ENCODE data around the gene HDAC4. TPM values are rescaled to one million over a fixed set of nuclear protein-coding genes. Genes with fewer than 3 reads are reported as not detected.

HDAC4 gene
- total and polyA plus RNA-seq, 9 donors, result 7.0 to 74.0 (median 46.3) TPM

GRCh38 chr2:239081046-239081445, 319.8 kb downstream of the HDAC4 start:
- TF ChIP-seq POLR2A (IDR thresholded peaks at IDR 0.05) (no peak), EP300 (IDR thresholded peaks at IDR 0.05) (no peak), CTCF (IDR thresholded peaks at IDR 0.05) (no peak)

GRCh38 chr2:239079671-239080294, 321.0 kb downstream of the HDAC4 start:
- intact Hi-C loops (cut with DNase I), result no loop called here
- no peak overlapping the region for H3K4me3 ChIP-seq

More at GRCh38 chr2:239081046-239081445, 319.8 kb downstream of the HDAC4 start:
- 90 to 94% (median 92%) methylated on average over 19 of the region's 19 CpGs for WGBS, 3 donors
- Histone ChIP-seq H3K4me1 (ENCODE audit: insufficient read depth) (no peaks in the 10 kb centered on the region), H3K9me3 (no peaks in the 10 kb centered on the region), H3K27ac (no peak overlapping the region), H3K36me3 (no peaks in the 10 kb centered on the region), H3K27me3 (no peaks in the 10 kb centered on the region), H3K4me3 (no peak overlapping the region)
- intact Hi-C loops (cut with DNase I), result no loop called here
- DNase-seq, result no peak

GRCh38 chr2:239078128-239078924, 322.5 kb downstream of the HDAC4 start:
- no peak for DNase-seq
- intact Hi-C loops (cut with DNase I), result no loop called here
- H3K4me3 ChIP-seq, result no peak overlapping the region
- WGBS, 3 donors, result 81 to 82% (median 81%) methylated on average over 25 of the region's 25 CpGs
- no peaks in the 10 kb centered on the region for H3K9me3 ChIP-seq
- TF ChIP-seq CTCF (IDR thresholded peaks at IDR 0.05), result no peak
- no peak for TF ChIP-seq EP300 (IDR thresholded peaks at IDR 0.05)
- no peaks in the 10 kb centered on the region for H3K27me3 ChIP-seq
- H3K4me1 ChIP-seq (ENCODE audit: insufficient read depth), result no peaks in the 10 kb centered on the region
- no peaks in the 10 kb centered on the region for H3K36me3 ChIP-seq
- no peak overlapping the region for H3K27ac ChIP-seq

More at GRCh38 chr2:239079671-239080294, 321.0 kb downstream of the HDAC4 start:
- no peaks in the 10 kb centered on the region for H3K27me3 ChIP-seq
- DNase-seq, result no peak
- TF ChIP-seq POLR2A (IDR thresholded peaks at IDR 0.05) (no peak), EP300 (IDR thresholded peaks at IDR 0.05) (no peak), CTCF (IDR thresholded peaks at IDR 0.05) (no peak)
- H3K9me3 ChIP-seq, result no peaks in the 10 kb centered on the region
- H3K27ac ChIP-seq, result no peak overlapping the region
- no peaks in the 10 kb centered on the region for H3K36me3 ChIP-seq
- 88 to 92% (median 91%) methylated on average over 16 of the region's 16 CpGs for WGBS, 3 donors
- H3K4me1 ChIP-seq (ENCODE audit: insufficient read depth), result no peaks in the 10 kb centered on the region

GRCh38 chr2:239077260-239077659, 323.6 kb downstream of the HDAC4 start:
- DNase-seq, result no peak
- H3K9me3 ChIP-seq, result no peaks in the 10 kb centered on the region
- intact Hi-C loops (cut with DNase I), result no loop called here
- no peaks in the 10 kb centered on the region for H3K36me3 ChIP-seq
- no peak overlapping the region for H3K4me3 ChIP-seq
- TF ChIP-seq EP300 (IDR thresholded peaks at IDR 0.05), result no peak
- TF ChIP-seq POLR2A (IDR thresholded peaks at IDR 0.05), result no peak
- no peak for TF ChIP-seq CTCF (IDR thresholded peaks at IDR 0.05)
- H3K27ac ChIP-seq, result no peak overlapping the region
- 96 to 99% (median 97%) methylated on average over 15 of the region's 15 CpGs for WGBS, 3 donors
- H3K4me1 ChIP-seq (ENCODE audit: insufficient read depth), result no peaks in the 10 kb centered on the region
- no peaks in the 10 kb centered on the region for H3K27me3 ChIP-seq
